Thoracic aorta (tissue), 2 donors: ENCODE measurements around the gene KLF9. TPM values are rescaled to one million over a fixed set of nuclear protein-coding genes. Genes with fewer than 3 reads are reported as not detected.
A peak's percentile ranks its signal among the peaks of the same experiment; 100 is the strongest.

Experiments
- ATAC-seq: fragments of 150-250 bp; one replicate; pipeline ENCODE4 v1.8.0; 2017; ENCODE audit warnings: low read depth; ENCODE audit not compliant: insufficient number of reproducible peaks, low FRiP score
- DNase-seq: peaks from one replicate; pipeline ENCODE4 v3.0.0-alpha.2; 2020; ENCODE audit warnings: low spot score
- H3K27ac ChIP-seq, 2 donors: fragments of 200-600 bp; sonication (generic); 1 replicate in 1 of 2; 2 replicates in 1 of 2; pipeline ENCODE4 v1.5.1; 2016; ENCODE audit warnings: mild to moderate bottlenecking in 2 of 2, moderate library complexity in 2 of 2
- H3K27me3 ChIP-seq: fragments of 200-600 bp; sonication (generic); replicated peaks from 2 replicates; pipeline ENCODE4 v1.6.0; 2016; ENCODE audit warnings: mild to moderate bottlenecking; ENCODE audit not compliant: insufficient read depth
- H3K36me3 ChIP-seq: fragments of 200-600 bp; sonication (generic); one replicate; pipeline ENCODE4 v1.5.1; 2016
- H3K4me1 ChIP-seq, 2 donors: fragments of 200-600 bp; sonication (generic); 1 replicate in 1 of 2; 2 replicates in 1 of 2; pipeline versions ENCODE4 v1.5.1 to v1.6.0; 2016; ENCODE audit warnings: low read depth in 2 of 2, mild to moderate bottlenecking in 1 of 2; ENCODE audit not compliant: control insufficient read depth in 1 of 2
- H3K4me3 ChIP-seq: fragments of 200-600 bp; sonication (generic); 2 replicates; pipeline ENCODE4 v1.5.1; 2016; ENCODE audit warnings: mild to moderate bottlenecking
- H3K9me3 ChIP-seq: fragments of 200-600 bp; sonication (generic); 2 replicates; pipeline ENCODE4 v1.5.1; 2016
- total RNA-seq, 2 donors: library from RNA; depleted of rRNA; stranded (reverse); fragments of >200 nt; gene quantifications; one replicate each; pipeline versions ENCODE4 v1.1.0 to v1.2.3, GENCODE V29; 2016
- TF ChIP-seq, protein P1 (sequence below): fragments of 200-600 bp; sonication (generic); IDR thresholded peaks from one replicate; pipeline ENCODE4 v1.5.1; 2019; ENCODE audit warnings: antibody characterized with exemption

The KLF9 gene
- total RNA-seq, 2 donors from 2014 or later, result 165 to 187 TPM

DNA sequence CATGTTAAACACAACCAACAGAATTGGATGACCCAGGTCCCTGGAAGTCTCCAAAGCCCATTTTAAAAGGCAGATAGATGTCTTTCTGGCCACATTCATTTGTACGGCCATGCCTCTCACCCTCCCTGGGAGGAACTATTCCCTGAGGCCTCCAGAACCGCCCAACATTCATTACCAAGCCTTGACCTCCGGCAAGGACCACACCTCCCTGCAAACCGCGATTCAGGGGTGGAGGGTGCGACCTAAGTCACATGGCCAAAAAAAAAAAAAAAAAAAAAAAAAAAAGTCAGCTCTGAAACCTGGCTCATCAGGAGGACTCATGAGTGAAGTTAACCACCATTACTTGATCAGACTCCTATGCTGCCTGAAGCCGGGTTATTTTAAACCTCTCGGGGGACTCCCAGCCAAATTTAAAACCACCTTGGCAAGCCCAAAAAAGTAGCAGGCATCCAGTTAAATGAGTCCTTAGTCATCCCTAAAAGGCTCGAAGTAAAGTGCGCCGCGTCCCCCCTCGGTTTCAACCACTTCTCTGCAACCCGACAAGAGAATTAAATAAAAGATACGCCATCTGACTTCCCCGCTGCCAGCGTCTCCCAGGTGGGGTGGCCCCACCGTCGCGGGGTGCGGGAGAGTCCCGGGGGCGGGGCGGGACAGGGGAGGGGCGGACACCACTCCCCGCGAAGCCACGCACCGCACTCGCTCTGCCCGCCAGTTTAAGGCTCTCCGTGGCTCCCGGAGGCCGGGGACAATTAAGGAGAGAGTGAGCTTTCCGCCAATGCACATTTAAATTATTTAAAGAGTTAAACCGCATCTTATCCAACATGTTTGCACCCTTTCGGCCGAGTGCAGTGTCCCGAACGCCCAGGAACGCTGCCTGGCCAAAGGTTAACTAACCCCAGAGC, 2.3 kb downstream of the KLF9 start:
- Histone ChIP-seq H3K9me3 (no peaks in the 10 kb centered on the region), H3K27ac (peak overlapping the region; percentile 99 to 100), H3K4me3 (peak overlapping the region; percentile 92), H3K27me3 (no peaks in the 10 kb centered on the region), H3K4me1 (peaks cover 30 to 37% of the 10 kb centered on the region in 2 donors), H3K36me3 (no peaks in the 10 kb centered on the region)
- ATAC-seq, result no peak
- TF ChIP-seq, protein P1, sequence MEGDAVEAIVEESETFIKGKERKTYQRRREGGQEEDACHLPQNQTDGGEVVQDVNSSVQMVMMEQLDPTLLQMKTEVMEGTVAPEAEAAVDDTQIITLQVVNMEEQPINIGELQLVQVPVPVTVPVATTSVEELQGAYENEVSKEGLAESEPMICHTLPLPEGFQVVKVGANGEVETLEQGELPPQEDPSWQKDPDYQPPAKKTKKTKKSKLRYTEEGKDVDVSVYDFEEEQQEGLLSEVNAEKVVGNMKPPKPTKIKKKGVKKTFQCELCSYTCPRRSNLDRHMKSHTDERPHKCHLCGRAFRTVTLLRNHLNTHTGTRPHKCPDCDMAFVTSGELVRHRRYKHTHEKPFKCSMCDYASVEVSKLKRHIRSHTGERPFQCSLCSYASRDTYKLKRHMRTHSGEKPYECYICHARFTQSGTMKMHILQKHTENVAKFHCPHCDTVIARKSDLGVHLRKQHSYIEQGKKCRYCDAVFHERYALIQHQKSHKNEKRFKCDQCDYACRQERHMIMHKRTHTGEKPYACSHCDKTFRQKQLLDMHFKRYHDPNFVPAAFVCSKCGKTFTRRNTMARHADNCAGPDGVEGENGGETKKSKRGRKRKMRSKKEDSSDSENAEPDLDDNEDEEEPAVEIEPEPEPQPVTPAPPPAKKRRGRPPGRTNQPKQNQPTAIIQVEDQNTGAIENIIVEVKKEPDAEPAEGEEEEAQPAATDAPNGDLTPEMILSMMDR, result no peak
- no peak for DNase-seq

DNA sequence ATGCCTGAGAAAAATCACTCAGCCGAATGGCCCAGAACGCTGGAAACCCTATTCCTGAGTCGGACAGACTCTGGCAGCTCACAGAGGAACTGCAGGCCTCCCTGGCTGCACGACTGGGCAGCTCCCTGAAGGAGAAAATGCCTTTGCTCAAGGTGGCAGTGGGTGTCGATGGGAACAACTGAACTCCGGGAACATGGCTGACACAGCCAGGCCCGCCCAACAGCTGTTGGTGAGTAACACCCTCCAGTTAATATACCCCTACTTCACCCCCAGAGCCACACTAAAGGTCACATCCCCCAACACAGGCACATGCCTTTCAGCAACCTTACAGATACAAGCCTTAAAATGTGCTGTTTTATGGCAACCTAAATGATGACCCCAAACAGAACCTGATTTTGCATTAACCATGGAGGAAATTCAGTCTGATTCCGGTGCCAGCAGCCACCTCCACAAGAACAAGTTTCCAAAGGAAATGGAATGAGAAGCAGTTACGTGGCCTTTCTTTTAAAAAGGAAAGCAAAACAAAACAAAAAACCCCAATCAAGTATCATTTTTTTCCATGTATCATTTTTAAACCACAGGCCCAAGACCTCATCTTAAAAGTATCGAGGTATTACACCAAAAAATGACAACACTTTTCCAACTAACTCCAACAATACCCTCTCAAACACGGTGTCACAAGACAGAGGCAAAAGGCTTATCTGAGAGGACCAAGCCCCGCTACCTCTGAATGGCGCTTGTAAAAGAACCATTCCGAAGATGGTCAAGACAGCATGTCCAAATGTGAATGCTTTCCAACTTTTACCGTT, 3.1 kb downstream of the KLF9 start:
- peak overlapping the region; percentile 99 to 100 for H3K27ac ChIP-seq
- no peak for ATAC-seq
- TF ChIP-seq, protein P1, result no peak
- DNase-seq, result peak; percentile 51
- no peaks in the 10 kb centered on the region for H3K27me3 ChIP-seq
- peak overlapping the region; percentile 92 for H3K4me3 ChIP-seq
- no peaks in the 10 kb centered on the region for H3K36me3 ChIP-seq
- peaks cover 35 to 41% of the 10 kb centered on the region in 2 donors for H3K4me1 ChIP-seq
- H3K9me3 ChIP-seq, result no peaks in the 10 kb centered on the region

DNA sequence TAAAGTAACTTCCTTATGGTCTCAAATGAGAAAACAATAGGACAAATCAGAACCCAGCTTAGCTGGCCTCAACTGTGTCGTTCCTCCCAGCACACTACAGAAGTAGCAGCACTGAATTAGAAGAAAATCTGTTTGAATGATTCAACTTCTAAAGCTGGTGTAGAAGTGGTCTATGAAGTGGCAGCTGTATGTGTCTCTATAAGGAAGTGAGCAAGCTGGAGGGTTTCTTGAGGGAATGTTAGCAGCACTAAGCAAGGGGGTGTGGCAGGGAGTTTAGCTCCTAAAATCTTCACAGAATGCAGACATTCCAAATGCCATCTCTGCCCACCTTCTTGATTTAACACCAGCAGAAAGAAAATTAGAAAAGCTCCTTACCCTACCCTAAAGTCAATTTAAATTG, 4.1 kb downstream of the KLF9 start:
- no peak for ATAC-seq
- H3K36me3 ChIP-seq, result no peaks in the 10 kb centered on the region
- DNase-seq, result no peak
- H3K4me1 ChIP-seq, result peaks cover 41 to 43% of the 10 kb centered on the region in 2 donors
- peak overlapping the region; percentile 99 to 100 for H3K27ac ChIP-seq
- H3K4me3 ChIP-seq, result peak overlapping the region; percentile 92
- TF ChIP-seq, protein P1, result no peak
- no peaks in the 10 kb centered on the region for H3K9me3 ChIP-seq
- no peaks in the 10 kb centered on the region for H3K27me3 ChIP-seq

DNA sequence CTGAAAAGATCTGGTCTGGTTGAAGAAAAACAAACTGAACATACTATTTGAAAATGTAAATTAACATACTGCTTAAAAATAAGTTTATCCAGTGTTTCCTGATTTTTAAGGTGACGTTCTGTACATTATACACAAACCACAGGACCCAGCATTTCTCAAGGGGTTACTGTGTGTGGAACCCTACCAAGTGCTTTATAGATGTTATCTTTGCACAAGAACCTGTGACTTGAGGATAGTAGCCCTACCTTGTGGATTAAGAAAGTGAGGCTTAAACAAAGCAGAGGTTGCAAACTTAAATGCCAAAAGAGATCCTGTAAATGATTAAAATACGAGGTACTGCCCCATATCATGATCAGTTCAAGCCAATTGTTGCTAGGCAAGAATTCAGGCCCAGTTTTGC, 4.7 kb downstream of the KLF9 start:
- Histone ChIP-seq H3K27ac (peak overlapping the region in 1 of 2 donors; percentile 99), H3K4me1 (peaks cover 41 to 43% of the 10 kb centered on the region in 2 donors), H3K4me3 (peak overlapping the region; percentile 92), H3K36me3 (no peaks in the 10 kb centered on the region), H3K27me3 (no peaks in the 10 kb centered on the region), H3K9me3 (no peaks in the 10 kb centered on the region)
- TF ChIP-seq, protein P1, result no peak
- DNase-seq (no peak), ATAC-seq (no peak)

DNA sequence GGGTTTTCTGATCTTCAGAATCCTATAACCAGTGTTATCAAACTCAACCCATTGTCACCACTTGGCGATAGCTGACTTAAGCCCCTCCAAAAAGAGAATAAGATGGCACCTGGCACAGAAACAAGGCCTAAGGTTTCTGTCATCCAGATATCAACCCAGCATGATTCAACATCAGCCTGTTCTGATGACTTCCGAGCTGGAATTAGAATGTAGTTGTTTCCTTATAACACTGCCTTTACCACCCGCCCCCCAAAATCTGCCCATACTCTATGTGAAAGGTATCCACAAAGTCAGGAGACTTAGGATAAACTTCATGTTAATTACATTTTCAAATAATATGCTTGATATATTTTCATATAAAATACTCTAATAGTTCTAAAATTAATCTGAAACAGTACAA, 5.2 kb downstream of the KLF9 start:
- Histone ChIP-seq H3K9me3 (no peaks in the 10 kb centered on the region), H3K36me3 (no peaks in the 10 kb centered on the region), H3K4me1 (peaks cover 44 to 47% of the 10 kb centered on the region in 2 donors), H3K27ac (peak overlapping the region; percentile 11 to 99), H3K27me3 (no peaks in the 10 kb centered on the region), H3K4me3 (peak overlapping the region; percentile 92)
- ATAC-seq (no peak), DNase-seq (no peak)
- TF ChIP-seq, protein P1, result no peak
